K562 (cell line): Measurements from ENCODE around the gene MMP24. TPM values are rescaled to one million over a fixed set of nuclear protein-coding genes. Genes with fewer than 3 reads are reported as not detected.

Experiments used
- ARID2 ChIP-seq: fragments of 450-650 bp; IDR thresholded peaks from 2 replicates; pipeline ENCODE4 v1.6.1; 2017; ENCODE audit warnings: antibody characterized with exemption, mild to moderate bottlenecking
- CBX2 ChIP-seq: fragments of 200-600 bp; sonication (generic); IDR thresholded peaks from one replicate; pipeline ENCODE4 v1.6.1; 2012; ENCODE audit warnings: mild to moderate bottlenecking, low read length, inconsistent platforms; ENCODE audit not compliant: insufficient read depth, poor library complexity, severe bottlenecking
- ELF2 ChIP-seq: fragments of 250-450 bp; sonication (Bioruptor Pico); IDR thresholded peaks from 2 replicates; pipeline ENCODE4 v1.5.0; 2021; ENCODE audit warnings: mild to moderate bottlenecking
- EWSR1 ChIP-seq: fragments of 450-650 bp; IDR thresholded peaks from 2 replicates; pipeline ENCODE4 v1.6.1; 2018; ENCODE audit warnings: borderline replicate concordance, mild to moderate bottlenecking, low read depth, moderate library complexity; ENCODE audit not compliant: partially characterized antibody
- EZH2 ChIP-seq: IDR thresholded peaks from 2 replicates; pipeline ENCODE4 v1.6.1; 2012; ENCODE audit warnings: low read depth, mild to moderate bottlenecking, inconsistent platforms, low read length, borderline replicate concordance
- FOXK2 ChIP-seq, 2 experiments: fragments of 450-650 bp; IDR thresholded peaks in 1 of 2; conservative IDR thresholded peaks in 1 of 2; 2 replicates each; pipeline ENCODE4 v1.6.1; 2016; ENCODE audit warnings: low read depth in 2 of 2, mild to moderate bottlenecking in 1 of 2
- MXI1 ChIP-seq: IDR thresholded peaks from 2 replicates; pipeline ENCODE4 v1.6.1; 2011; ENCODE audit warnings: low read depth, mild to moderate bottlenecking, improper control_type of control experiment, low read length
- NONO ChIP-seq, 2 experiments: fragments of 200-400 bp in 1 of 2; fragments of 450-650 bp in 1 of 2; formaldehyde crosslinking in 1 of 2; IDR thresholded peaks; 2 replicates each; pipeline ENCODE4 v1.6.1; 2017; ENCODE audit warnings: low read depth in 2 of 2, mild to moderate bottlenecking in 2 of 2, moderate library complexity in 2 of 2, low read length in 1 of 2
- SRSF9 ChIP-seq: fragments of 200-400 bp; formaldehyde crosslinking; IDR thresholded peaks from 2 replicates; pipeline ENCODE4 v1.6.1; 2017; ENCODE audit warnings: low read depth, low read length, borderline replicate concordance
- STAT5B ChIP-seq: fragments of 250-450 bp; sonication (Bioruptor Pico); IDR thresholded peaks from 2 replicates; pipeline ENCODE4 v1.8.0; 2021; ENCODE audit warnings: mild to moderate bottlenecking, inconsistent platforms
- ZBTB7A ChIP-seq: IDR thresholded peaks from 2 replicates; pipeline ENCODE4 v1.6.1; 2011; ENCODE audit warnings: low read depth, mild to moderate bottlenecking, low read length, moderate library complexity, borderline replicate concordance; ENCODE audit not compliant: control insufficient read depth
- ZNF324 ChIP-seq: fragments of 250-450 bp; sonication (Bioruptor Pico); IDR thresholded peaks from 2 replicates; pipeline ENCODE4 v1.4.0; 2020; ENCODE audit warnings: mild to moderate bottlenecking
- ZNF507 ChIP-seq: conservative IDR thresholded peaks from 2 replicates; pipeline ENCODE4 v1.6.1; 2017; ENCODE audit warnings: missing genetic modification characterization, missing compliant biosample characterization
- polyA plus RNA-seq, 8 experiments: library from polyadenylated mRNA; depleted of rRNA in 4 of 8; stranded (reverse) in 5 of 8; unstranded in 3 of 8; fragments of >200 nt; fragmentation: Nextera tagmentation in 2 of 8; fragmentation: Illumina TruSeq in 1 of 8; extraction: Ambion mirVana in 2 of 8; extraction: Trizol in 1 of 8; gene quantifications; 2 replicates each; pipeline versions ENCODE4 v1.2.1 to v1.2.3, GENCODE V29; 2011 to 2014; ENCODE audit warnings: inconsistent platforms in 1 of 8, missing spikeins in 1 of 8
- total RNA-seq, 7 experiments: library from RNA; depleted of rRNA in 6 of 7; stranded (reverse); fragments of >200 nt in 6 of 7; fragmentation: Illumina TruSeq in 2 of 7; extraction: Trizol in 2 of 7; gene quantifications; 2 replicates each; pipeline versions ENCODE4 v1.2.1 to v1.2.3, GENCODE V29; 2011 to 2021; ENCODE audit warnings: low replicate concordance in 1 of 7
- TF ChIP-seq, protein P1 (sequence below), 2 experiments: fragments of 450-650 bp; IDR thresholded peaks; 2 replicates each; pipeline ENCODE4 v1.6.1; 2016; ENCODE audit warnings: mild to moderate bottlenecking in 2 of 2, borderline replicate concordance in 1 of 2, low read depth in 1 of 2, moderate library complexity in 1 of 2
- TF ChIP-seq, protein P2 (sequence below): IDR thresholded peaks from 2 replicates; pipeline ENCODE4 v1.6.1; 2012; ENCODE audit warnings: low read depth, low read length, improper control_type of control experiment, borderline replicate concordance

The MMP24 gene
- total and polyA plus RNA-seq, 9 of the 15 experiments (the other 6 are each of a cell fraction or from before 2014, with no cell fraction given) = 0.03 to 0.07 (median 0.03) TPM; not detected in 6

GRCh38 chr20:35305682-35306556, 79.4 kb downstream of the MMP24 start (continued):
- TF ChIP-seq, protein P1, sequence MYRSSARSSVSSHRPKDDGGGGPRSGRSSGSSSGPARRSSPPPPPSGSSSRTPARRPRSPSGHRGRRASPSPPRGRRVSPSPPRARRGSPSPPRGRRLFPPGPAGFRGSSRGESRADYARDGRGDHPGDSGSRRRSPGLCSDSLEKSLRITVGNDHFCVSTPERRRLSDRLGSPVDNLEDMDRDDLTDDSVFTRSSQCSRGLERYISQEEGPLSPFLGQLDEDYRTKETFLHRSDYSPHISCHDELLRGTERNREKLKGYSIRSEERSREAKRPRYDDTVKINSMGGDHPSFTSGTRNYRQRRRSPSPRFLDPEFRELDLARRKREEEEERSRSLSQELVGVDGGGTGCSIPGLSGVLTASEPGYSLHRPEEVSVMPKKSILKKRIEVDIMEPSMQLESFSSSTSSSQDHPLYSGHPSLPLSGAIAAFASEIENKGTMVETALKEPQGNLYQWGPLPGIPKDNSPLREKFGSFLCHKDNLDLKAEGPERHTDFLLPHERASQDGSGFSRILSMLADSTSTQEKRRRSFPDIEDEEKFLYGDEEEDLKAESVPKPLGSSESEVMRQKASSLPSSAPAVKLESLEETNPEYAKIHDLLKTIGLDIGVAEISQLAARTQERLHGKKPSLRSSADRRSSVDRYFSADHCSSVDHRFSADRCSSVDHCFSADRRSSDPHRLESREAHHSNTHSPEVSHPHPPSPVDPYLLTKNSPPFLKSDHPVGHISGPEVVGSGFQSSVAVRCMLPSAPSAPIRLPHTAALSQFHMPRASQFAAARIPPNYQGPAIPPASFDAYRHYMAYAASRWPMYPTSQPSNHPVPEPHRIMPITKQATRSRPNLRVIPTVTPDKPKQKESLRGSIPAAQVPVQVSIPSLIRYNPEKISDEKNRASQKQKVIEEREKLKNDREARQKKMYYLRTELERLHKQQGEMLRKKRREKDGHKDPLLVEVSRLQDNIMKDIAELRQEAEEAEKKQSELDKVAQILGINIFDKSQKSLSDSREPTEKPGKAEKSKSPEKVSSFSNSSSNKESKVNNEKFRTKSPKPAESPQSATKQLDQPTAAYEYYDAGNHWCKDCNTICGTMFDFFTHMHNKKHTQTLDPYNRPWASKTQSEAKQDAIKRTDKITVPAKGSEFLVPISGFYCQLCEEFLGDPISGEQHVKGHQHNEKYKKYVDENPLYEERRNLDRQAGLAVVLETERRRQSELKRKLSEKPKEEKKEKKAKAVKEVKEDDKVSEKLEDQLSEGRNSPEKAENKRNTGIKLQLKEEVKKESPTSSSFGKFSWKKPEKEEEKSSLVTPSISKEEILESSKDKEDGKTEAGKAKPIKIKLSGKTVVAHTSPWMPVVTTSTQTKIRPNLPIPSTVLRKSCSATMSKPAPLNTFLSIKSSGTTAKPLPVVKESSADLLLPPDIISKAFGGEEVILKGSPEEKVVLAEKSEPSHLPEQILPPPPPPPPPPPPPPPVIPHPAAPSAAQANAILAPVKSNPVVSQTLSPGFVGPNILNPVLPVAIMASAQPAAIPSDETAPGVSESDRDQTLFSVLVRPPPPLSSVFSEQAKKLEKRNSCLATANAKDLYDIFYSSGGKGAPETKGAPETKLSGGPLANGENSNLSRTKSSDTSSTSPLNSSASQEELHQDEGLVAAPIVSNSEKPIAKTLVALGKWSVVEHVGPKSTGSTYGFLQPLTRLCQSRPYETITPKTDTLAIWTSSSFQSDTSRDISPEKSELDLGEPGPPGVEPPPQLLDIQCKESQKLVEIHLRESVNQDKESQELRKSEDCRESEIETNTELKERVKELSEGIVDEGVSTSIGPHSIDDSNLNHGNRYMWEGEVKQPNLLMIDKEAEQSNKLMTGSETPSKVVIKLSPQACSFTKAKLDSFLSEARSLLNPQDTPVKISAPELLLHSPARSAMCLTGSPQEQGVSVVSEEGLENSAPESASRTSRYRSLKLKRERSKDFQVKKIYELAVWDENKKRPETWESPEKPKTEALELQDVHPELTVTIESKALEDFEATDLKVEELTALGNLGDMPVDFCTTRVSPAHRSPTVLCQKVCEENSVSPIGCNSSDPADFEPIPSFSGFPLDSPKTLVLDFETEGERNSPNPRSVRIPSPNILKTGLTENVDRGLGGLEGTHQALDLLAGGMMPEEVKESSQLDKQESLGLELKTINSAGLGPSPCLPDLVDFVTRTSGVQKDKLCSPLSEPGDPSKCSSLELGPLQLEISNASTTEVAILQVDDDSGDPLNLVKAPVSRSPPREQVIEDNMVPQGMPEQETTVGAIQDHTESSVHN (IDR thresholded peaks at IDR 0.05; ENCODE audit: borderline replicate concordance in 1 of 2, low read depth in 1 of 2) = peak in 1 of 2 experiments; percentile 47; a peak in 1 of 4 replicates
- TF ChIP-seq EZH2 = no peak
- TF ChIP-seq ZBTB7A = 0 out of 2 replicates have a peak, but pooled peaks have one; percentile 25
- TF ChIP-seq ZNF507 (tag) = no peak
- no peak for TF ChIP-seq CBX2
- TF ChIP-seq, protein P2, sequence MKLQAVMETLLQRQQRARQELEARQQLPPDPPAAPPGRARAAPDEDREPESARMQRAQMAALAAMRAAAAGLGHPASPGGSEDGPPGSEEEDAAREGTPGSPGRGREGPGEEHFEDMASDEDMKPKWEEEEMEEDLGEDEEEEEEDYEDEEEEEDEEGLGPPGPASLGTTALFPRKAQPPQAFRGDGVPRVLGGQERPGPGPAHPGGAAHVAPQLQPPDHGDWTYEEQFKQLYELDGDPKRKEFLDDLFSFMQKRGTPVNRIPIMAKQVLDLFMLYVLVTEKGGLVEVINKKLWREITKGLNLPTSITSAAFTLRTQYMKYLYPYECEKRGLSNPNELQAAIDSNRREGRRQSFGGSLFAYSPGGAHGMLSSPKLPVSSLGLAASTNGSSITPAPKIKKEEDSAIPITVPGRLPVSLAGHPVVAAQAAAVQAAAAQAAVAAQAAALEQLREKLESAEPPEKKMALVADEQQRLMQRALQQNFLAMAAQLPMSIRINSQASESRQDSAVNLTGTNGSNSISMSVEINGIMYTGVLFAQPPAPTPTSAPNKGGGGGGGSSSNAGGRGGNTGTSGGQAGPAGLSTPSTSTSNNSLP = no peak
- TF ChIP-seq ELF2 = no peak
- no peak for TF ChIP-seq ZNF324 (CRISPR knock-in tag)
- TF ChIP-seq SRSF9 = no peak
- TF ChIP-seq EWSR1 = no peak
- no peak for TF ChIP-seq NONO (IDR thresholded peaks at IDR 0.05; ENCODE audit: low read depth in 2 of 2, low read length in 1 of 2)
- TF ChIP-seq MXI1 = no peak
- TF ChIP-seq STAT5B (CRISPR knock-in tag) = no peak
- no peak for TF ChIP-seq FOXK2 (conservative IDR thresholded peaks at IDR 0.05 in 1 of 2, IDR thresholded peaks at IDR 0.05 in 1 of 2; ENCODE audit: low read depth in 2 of 2)
- no peak for TF ChIP-seq ARID2
